ENCODE measurements around the gene BLOC1S6.

DNA sequence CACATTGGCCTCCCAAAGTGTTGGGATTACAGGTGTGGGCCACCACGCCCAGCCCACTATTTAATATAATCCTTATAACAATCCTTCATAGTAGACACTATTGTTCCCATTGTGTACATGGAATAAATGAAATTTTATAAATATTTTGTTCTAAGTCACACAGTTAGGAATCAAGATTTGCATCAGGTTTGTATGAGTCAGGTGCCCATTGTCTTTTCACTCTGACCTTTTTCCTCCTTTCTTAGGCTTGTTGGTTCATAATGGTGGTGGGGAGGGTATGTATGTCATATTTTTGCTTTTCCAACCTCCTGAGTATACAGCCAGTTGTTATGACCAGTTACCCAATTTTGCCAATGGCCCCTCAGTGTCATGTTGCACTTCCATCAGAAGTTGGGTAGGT lies 46.6 kb upstream of the BLOC1S6 start:
- TF ChIP-seq POLR2A (IDR thresholded peaks at IDR 0.05; ENCODE audit: low read length) (no peak), RCOR1 (IDR thresholded peaks at IDR 0.05; ENCODE audit: low read depth, low read length) (no peak), RARB (CRISPR knock-in tag; IDR thresholded peaks at IDR 0.05) (no peak), CTCF (IDR thresholded peaks at IDR 0.05) (no peak), HMGXB4 (CRISPR knock-in tag; IDR thresholded peaks at IDR 0.05; ENCODE audit: borderline replicate concordance) (no peak), NR3C1 (IDR thresholded peaks at IDR 0.05) (no peak), CHD4 (IDR thresholded peaks at IDR 0.05; ENCODE audit: borderline replicate concordance) (no peak), ZNF302 (CRISPR knock-in tag; IDR thresholded peaks at IDR 0.05) (no peak), ZC3H11A (IDR thresholded peaks at IDR 0.05) (no peak), ESRRA (IDR thresholded peaks at IDR 0.05; ENCODE audit: borderline replicate concordance, low read length) (no peak), JUN (IDR thresholded peaks at IDR 0.05) (no peak)
- TF ChIP-seq, protein P1, sequence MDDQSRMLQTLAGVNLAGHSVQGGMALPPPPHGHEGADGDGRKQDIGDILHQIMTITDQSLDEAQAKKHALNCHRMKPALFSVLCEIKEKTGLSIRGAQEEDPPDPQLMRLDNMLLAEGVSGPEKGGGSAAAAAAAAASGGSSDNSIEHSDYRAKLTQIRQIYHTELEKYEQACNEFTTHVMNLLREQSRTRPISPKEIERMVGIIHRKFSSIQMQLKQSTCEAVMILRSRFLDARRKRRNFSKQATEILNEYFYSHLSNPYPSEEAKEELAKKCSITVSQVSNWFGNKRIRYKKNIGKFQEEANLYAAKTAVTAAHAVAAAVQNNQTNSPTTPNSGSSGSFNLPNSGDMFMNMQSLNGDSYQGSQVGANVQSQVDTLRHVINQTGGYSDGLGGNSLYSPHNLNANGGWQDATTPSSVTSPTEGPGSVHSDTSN (IDR thresholded peaks at IDR 0.05): no peak

All from A549 (cell line).